GM12878 (cell line): ENCODE measurements around the gene PACS2. TPM values are rescaled to one million over a fixed set of nuclear protein-coding genes. Genes with fewer than 3 reads are reported as not detected.

Source experiments
- ATAC-seq: fragments of 200-7000 bp; cut with Tn5 transposase; 3 replicates; pipeline ENCODE4 v1.9.1; 2020; ENCODE audit warnings: mild to moderate bottlenecking, moderate library complexity
- BruUV-seq: library from RNA; stranded (reverse); fragments of 400-500 nt; replicated peaks from 2 replicates; lab custom pipeline; 2021; lab: Mats Ljungman, UMichigan
- CTCF ChIA-PET: fragments of 300-600 bp; sonication (Branson Sonifier 250); formaldehyde crosslinking; extraction: SDS; loops from one replicate; lab custom pipeline; 2021; ENCODE audit warnings: inconsistent platforms; lab: Yijun Ruan, JAX
- POLR2A ChIA-PET: fragments of 350-600 bp; formaldehyde crosslinking; extraction: SDS; loops from one replicate; lab custom pipeline; 2021; ENCODE audit warnings: inconsistent platforms; lab: Charles Lee
- RAD21 ChIA-PET: fragments of 300-600 bp; sonication (Branson Sonifier 250); formaldehyde crosslinking; loops from one replicate; lab custom pipeline; 2023; ENCODE audit warnings: antibody characterized with exemption; ENCODE audit not compliant: unreplicated experiment; lab: Charles Lee
- SMC1A ChIA-PET: fragments of 300-600 bp; sonication (Branson Sonifier 250); formaldehyde crosslinking; loops from one replicate; lab custom pipeline; 2023; ENCODE audit not compliant: unreplicated experiment, uncharacterized antibody; lab: Charles Lee
- DNase-seq: peaks from one replicate; pipeline ENCODE4 v3.0.0-alpha.2; 2011; ENCODE audit warnings: low read depth, low spot score
- FAIRE-seq: peaks from 3 replicates; lab custom pipeline; 2011; peaks lifted over from hg19 to GRCh38; lab: Jason Lieb, UNC
- H2AFZ ChIP-seq: 2 replicates; pipeline ENCODE4 v1.6.0; 2011; ENCODE audit warnings: low read depth, low read length, control low read depth; ENCODE audit not compliant: control insufficient read depth
- H3K27ac ChIP-seq: 2 replicates; pipeline ENCODE4 v1.5.1; 2011; ENCODE audit warnings: control low read depth; ENCODE audit not compliant: control insufficient read depth, insufficient read depth
- H3K27me3 ChIP-seq, 2 experiments: replicated peaks in 1 of 2; 2 replicates each; pipeline versions ENCODE4 v1.6.0 to v1.6.1; 2011; ENCODE audit warnings: low read length in 1 of 2; ENCODE audit not compliant: control insufficient read depth in 2 of 2, insufficient read depth in 2 of 2
- H3K36me3 ChIP-seq, 2 experiments: 2 replicates each; pipeline ENCODE4 v1.5.1; 2011; ENCODE audit warnings: low read length in 1 of 2; ENCODE audit not compliant: control insufficient read depth in 2 of 2, insufficient read depth in 2 of 2
- H3K4me1 ChIP-seq: 2 replicates; pipeline ENCODE4 v1.6.1; 2011; ENCODE audit warnings: mild to moderate bottlenecking, low read length, moderate library complexity, mixed read lengths; ENCODE audit not compliant: control insufficient read depth, insufficient read depth
- H3K4me2 ChIP-seq: 2 replicates; pipeline ENCODE4 v1.6.0; 2011; ENCODE audit warnings: control low read depth; ENCODE audit not compliant: control insufficient read depth, insufficient read depth
- H3K4me3 ChIP-seq: fragments of 200-600 bp; sonication (generic); 2 replicates; pipeline ENCODE4 v1.5.1; 2016
- H3K79me2 ChIP-seq: 2 replicates; pipeline ENCODE4 v1.6.0; 2011; ENCODE audit warnings: low read length; ENCODE audit not compliant: control insufficient read depth, insufficient read depth
- H3K9ac ChIP-seq: 2 replicates; pipeline ENCODE4 v1.8.0; 2011; ENCODE audit warnings: low read length, control low read depth, mixed read lengths; ENCODE audit not compliant: control insufficient read depth, insufficient read depth
- H3K9me3 ChIP-seq: replicated peaks from 3 replicates; pipeline ENCODE4 v1.5.1; 2011; ENCODE audit warnings: mild to moderate bottlenecking, low read length; ENCODE audit not compliant: control insufficient read depth, insufficient read depth
- H4K20me1 ChIP-seq: 2 replicates; pipeline ENCODE4 v1.6.0; 2011; ENCODE audit not compliant: control insufficient read depth, insufficient read depth
- ATF7 ChIP-seq: fragments of 450-650 bp; IDR thresholded peaks from 2 replicates; pipeline ENCODE4 v1.6.1; 2016; ENCODE audit warnings: low read depth, mild to moderate bottlenecking
- HDAC6 ChIP-seq: fragments of 200-600 bp; sonication (generic); IDR thresholded peaks from one replicate; pipeline ENCODE4 v1.8.0; 2017; ENCODE audit warnings: antibody characterized with exemption; ENCODE audit not compliant: unreplicated experiment
- IKZF1 ChIP-seq: fragments of 450-650 bp; conservative IDR thresholded peaks from 2 replicates; pipeline ENCODE4 v1.6.1; 2017; ENCODE audit warnings: antibody characterized with exemption, mild to moderate bottlenecking
- MEF2B ChIP-seq: fragments of 450-650 bp; IDR thresholded peaks from 2 replicates; pipeline ENCODE4 v1.6.1; 2018; ENCODE audit warnings: mild to moderate bottlenecking, moderate library complexity; ENCODE audit not compliant: partially characterized antibody, poor library complexity, severe bottlenecking
- PAX8 ChIP-seq: fragments of 450-650 bp; IDR thresholded peaks from 2 replicates; pipeline ENCODE4 v1.6.1; 2017; ENCODE audit warnings: mild to moderate bottlenecking, moderate library complexity
- RAD21 ChIP-seq: IDR thresholded peaks from 2 replicates; pipeline ENCODE4 v1.6.1; 2011; ENCODE audit warnings: mild to moderate bottlenecking, low read depth, low read length, moderate library complexity; ENCODE audit not compliant: insufficient read depth
- RFX5 ChIP-seq: IDR thresholded peaks from 2 replicates; pipeline ENCODE4 v1.6.1; 2011; ENCODE audit warnings: low read depth, low read length, improper control_type of control experiment
- SIX5 ChIP-seq: IDR thresholded peaks from 2 replicates; pipeline ENCODE4 v1.6.1; 2011; ENCODE audit warnings: mild to moderate bottlenecking, low read depth, low read length, moderate library complexity; ENCODE audit not compliant: severe bottlenecking
- SUPT20H ChIP-seq: IDR thresholded peaks from 2 replicates; pipeline ENCODE4 v1.6.1; 2011; ENCODE audit warnings: low read depth, mild to moderate bottlenecking, low read length, moderate library complexity, borderline replicate concordance; ENCODE audit not compliant: control insufficient read depth
- ZNF384 ChIP-seq: IDR thresholded peaks from 2 replicates; pipeline ENCODE4 v1.6.1; 2012; ENCODE audit warnings: low read depth, mild to moderate bottlenecking, low read length, improper control_type of control experiment, borderline replicate concordance
- WGBS: methylation state at CpG from one replicate; pipeline ENCODE4 v1.1.6; 2016; ENCODE audit warnings: low lambda C conversion rate; ENCODE audit not compliant: insufficient replicate concordance, insufficient coverage; ENCODE audit errors: missing lambda C conversion rate; 5-methylcytosine and 5-hydroxymethylcytosine counted together
- in situ Hi-C: fragments of 300-500 bp; cut with MboI; formaldehyde crosslinking; loops from 9 replicates; pipeline ENCODE4 v1.14.3; 2018; ENCODE audit warnings: mixed read lengths
- intact Hi-C: fragments of 100-400 bp; cut with micrococcal nuclease; formaldehyde crosslinking; loops from one replicate; pipeline ENCODE4 v1.14.2; 2022; ENCODE audit not compliant: unreplicated experiment
- polyA plus RNA-seq, 11 experiments: library from polyadenylated mRNA; depleted of rRNA in 4 of 11; unstranded in 6 of 11; stranded (reverse) in 5 of 11; fragments of >200 nt; fragmentation: Nextera tagmentation in 4 of 11; fragmentation: Illumina TruSeq in 1 of 11; extraction: Ambion mirVana in 4 of 11; extraction: Trizol in 1 of 11; gene quantifications; 1 replicate in 1 of 11; 2 replicates in 10 of 11; pipeline versions ENCODE4 v1.2.1 to v1.2.3, GENCODE V29; 2011 to 2016; ENCODE audit warnings: inconsistent platforms in 2 of 11, missing spikeins in 2 of 11, low read depth in 1 of 11
- total RNA-seq, 4 experiments: library from RNA; depleted of rRNA in 3 of 4; stranded (reverse); fragments of >200 nt in 3 of 4; fragmentation: Illumina TruSeq in 1 of 4; extraction: Trizol in 1 of 4; gene quantifications; 2 replicates each; pipeline versions ENCODE4 v1.2.1 to v1.2.3, GENCODE V29; 2013 to 2021
- TF ChIP-seq, protein P1 (sequence below): fragments of 450-650 bp; IDR thresholded peaks from 2 replicates; pipeline ENCODE4 v1.6.1; 2017; ENCODE audit warnings: mild to moderate bottlenecking, moderate library complexity
- TF ChIP-seq, protein P2 (sequence below): fragments of 450-650 bp; IDR thresholded peaks from 2 replicates; pipeline ENCODE4 v1.6.1; 2014; ENCODE audit warnings: mild to moderate bottlenecking

Gene PACS2
- total and polyA plus RNA-seq, 10 of the 15 experiments (the other 5 are each of a cell fraction or from before 2014, with no cell fraction given), result 0.21 to 37.3 (median 9.4) TPM

DNA sequence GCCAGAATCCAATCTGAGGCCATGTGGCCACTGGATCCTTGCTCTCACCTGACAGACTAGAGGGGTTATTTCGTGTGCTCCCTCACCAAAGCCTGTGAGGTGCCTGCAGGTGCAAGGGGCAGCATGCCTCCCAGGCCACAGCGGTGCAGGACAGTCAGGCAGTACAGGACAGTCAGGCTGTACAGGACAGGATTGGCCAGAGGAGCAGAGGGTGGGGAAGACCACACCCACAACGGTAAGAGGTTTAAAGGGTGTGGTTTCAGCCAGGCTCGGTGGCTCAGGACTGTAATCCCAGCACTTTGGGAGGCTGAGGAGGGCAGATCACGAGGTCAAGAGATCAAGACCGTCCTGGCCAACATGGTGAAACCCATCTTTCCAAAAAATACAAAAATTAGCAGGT, 10.6 kb upstream of the PACS2 start:
- H3K79me2 ChIP-seq, result peaks cover 15% of the 10 kb centered on the region
- no peaks in the 10 kb centered on the region for H3K9me3 ChIP-seq
- intact Hi-C loops (no loop called here), in situ Hi-C loops (no loop called here)
- no peak overlapping the region for H3K4me3 ChIP-seq
- RAD21 ChIA-PET, result no interaction called here
- CTCF ChIA-PET, result no interaction called here
- no peaks in the 10 kb centered on the region; a peak in 1 of 4 replicates for H3K27me3 ChIP-seq
- BruUV-seq, result no TSS peak
- H4K20me1 ChIP-seq, result no peaks in the 10 kb centered on the region
- POLR2A ChIA-PET, result no interaction called here
- no peak overlapping the region for H3K27ac ChIP-seq
- no peak overlapping the region for H3K4me2 ChIP-seq
- no peak overlapping the region for H3K9ac ChIP-seq
- ATAC-seq, result no peak
- no peak for FAIRE-seq
- WGBS, result 23% methylated on average over 6 of the region's 6 CpGs
- no peaks in the 10 kb centered on the region for H3K36me3 ChIP-seq
- SMC1A ChIA-PET, result no interaction called here
- no peak for DNase-seq
- H3K4me1 ChIP-seq, result no peaks in the 10 kb centered on the region
- TF ChIP-seq SIX5, result no peak
- TF ChIP-seq ZNF384, result no peak
- TF ChIP-seq, protein P1, sequence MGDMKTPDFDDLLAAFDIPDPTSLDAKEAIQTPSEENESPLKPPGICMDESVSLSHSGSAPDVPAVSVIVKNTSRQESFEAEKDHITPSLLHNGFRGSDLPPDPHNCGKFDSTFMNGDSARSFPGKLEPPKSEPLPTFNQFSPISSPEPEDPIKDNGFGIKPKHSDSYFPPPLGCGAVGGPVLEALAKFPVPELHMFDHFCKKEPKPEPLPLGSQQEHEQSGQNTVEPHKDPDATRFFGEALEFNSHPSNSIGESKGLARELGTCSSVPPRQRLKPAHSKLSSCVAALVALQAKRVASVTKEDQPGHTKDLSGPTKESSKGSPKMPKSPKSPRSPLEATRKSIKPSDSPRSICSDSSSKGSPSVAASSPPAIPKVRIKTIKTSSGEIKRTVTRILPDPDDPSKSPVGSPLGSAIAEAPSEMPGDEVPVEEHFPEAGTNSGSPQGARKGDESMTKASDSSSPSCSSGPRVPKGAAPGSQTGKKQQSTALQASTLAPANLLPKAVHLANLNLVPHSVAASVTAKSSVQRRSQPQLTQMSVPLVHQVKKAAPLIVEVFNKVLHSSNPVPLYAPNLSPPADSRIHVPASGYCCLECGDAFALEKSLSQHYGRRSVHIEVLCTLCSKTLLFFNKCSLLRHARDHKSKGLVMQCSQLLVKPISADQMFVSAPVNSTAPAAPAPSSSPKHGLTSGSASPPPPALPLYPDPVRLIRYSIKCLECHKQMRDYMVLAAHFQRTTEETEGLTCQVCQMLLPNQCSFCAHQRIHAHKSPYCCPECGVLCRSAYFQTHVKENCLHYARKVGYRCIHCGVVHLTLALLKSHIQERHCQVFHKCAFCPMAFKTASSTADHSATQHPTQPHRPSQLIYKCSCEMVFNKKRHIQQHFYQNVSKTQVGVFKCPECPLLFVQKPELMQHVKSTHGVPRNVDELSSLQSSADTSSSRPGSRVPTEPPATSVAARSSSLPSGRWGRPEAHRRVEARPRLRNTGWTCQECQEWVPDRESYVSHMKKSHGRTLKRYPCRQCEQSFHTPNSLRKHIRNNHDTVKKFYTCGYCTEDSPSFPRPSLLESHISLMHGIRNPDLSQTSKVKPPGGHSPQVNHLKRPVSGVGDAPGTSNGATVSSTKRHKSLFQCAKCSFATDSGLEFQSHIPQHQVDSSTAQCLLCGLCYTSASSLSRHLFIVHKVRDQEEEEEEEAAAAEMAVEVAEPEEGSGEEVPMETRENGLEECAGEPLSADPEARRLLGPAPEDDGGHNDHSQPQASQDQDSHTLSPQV, result no peak
- TF ChIP-seq RFX5, result no peak
- TF ChIP-seq, protein P2, sequence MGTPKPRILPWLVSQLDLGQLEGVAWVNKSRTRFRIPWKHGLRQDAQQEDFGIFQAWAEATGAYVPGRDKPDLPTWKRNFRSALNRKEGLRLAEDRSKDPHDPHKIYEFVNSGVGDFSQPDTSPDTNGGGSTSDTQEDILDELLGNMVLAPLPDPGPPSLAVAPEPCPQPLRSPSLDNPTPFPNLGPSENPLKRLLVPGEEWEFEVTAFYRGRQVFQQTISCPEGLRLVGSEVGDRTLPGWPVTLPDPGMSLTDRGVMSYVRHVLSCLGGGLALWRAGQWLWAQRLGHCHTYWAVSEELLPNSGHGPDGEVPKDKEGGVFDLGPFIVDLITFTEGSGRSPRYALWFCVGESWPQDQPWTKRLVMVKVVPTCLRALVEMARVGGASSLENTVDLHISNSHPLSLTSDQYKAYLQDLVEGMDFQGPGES, result no peak
- no peak for TF ChIP-seq PAX8
- TF ChIP-seq IKZF1, result no peak
- TF ChIP-seq SUPT20H, result no peak
- TF ChIP-seq RAD21, result no peak
- TF ChIP-seq ATF7, result no peak
- TF ChIP-seq MEF2B, result no peak
- TF ChIP-seq HDAC6, result no peak
- no peak overlapping the region for H2AFZ ChIP-seq
